ENCODE measurements around the gene TTLL5.

DNA sequence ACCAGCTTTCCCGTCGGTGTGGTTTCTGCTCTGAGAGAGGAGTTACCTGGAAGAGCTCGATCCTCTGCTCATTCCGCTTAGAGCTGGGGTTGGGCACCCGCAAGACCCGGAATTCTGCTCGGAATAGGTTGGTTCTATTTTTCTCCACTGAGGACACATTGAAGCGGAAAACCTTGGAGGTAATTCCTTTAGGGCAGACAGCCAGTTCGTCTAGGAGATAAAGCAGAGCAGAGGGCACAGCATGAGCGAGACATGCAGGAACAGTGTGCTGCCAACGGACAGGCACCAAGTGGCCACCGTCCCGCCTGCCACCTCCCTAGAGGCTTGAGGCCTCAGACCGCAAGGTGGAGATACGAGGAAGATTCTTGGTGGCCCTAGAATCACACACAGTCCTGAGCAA lies 310.5 kb downstream of the TTLL5 start:
- TF ChIP-seq, protein P1, sequence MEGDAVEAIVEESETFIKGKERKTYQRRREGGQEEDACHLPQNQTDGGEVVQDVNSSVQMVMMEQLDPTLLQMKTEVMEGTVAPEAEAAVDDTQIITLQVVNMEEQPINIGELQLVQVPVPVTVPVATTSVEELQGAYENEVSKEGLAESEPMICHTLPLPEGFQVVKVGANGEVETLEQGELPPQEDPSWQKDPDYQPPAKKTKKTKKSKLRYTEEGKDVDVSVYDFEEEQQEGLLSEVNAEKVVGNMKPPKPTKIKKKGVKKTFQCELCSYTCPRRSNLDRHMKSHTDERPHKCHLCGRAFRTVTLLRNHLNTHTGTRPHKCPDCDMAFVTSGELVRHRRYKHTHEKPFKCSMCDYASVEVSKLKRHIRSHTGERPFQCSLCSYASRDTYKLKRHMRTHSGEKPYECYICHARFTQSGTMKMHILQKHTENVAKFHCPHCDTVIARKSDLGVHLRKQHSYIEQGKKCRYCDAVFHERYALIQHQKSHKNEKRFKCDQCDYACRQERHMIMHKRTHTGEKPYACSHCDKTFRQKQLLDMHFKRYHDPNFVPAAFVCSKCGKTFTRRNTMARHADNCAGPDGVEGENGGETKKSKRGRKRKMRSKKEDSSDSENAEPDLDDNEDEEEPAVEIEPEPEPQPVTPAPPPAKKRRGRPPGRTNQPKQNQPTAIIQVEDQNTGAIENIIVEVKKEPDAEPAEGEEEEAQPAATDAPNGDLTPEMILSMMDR (IDR thresholded peaks at IDR 0.05; ENCODE audit: insufficient read depth, low read length, poor library complexity, severe bottlenecking) = no peak
- TF ChIP-seq EZH2phosphoT487 (conservative IDR thresholded peaks at IDR 0.05; ENCODE audit: low read length) = no peak

Data from SU-DHL-6 (cell line).